Left ventricle myocardium inferior (tissue), 1 donor: ENCODE data around the gene GNAS. TPM values are rescaled to one million over a fixed set of nuclear protein-coding genes. Genes with fewer than 3 reads are reported as not detected.

ENCODE experiments used
- DNase-seq: peaks from one replicate; pipeline ENCODE4 v3.0.0-alpha.2; 2020
- H3K27ac ChIP-seq: fragments of 200-600 bp; replicated peaks from 2 replicates; pipeline ENCODE4 v1.8.0; 2021
- H3K27me3 ChIP-seq: fragments of 200-600 bp; 2 replicates; pipeline ENCODE4 v1.8.0; 2021; ENCODE audit warnings: low read depth
- H3K36me3 ChIP-seq: fragments of 200-600 bp; 2 replicates; pipeline ENCODE4 v1.8.0; 2021
- H3K4me1 ChIP-seq: fragments of 200-600 bp; 2 replicates; pipeline ENCODE4 v1.8.0; 2021
- H3K4me3 ChIP-seq: fragments of 200-600 bp; 2 replicates; pipeline ENCODE4 v1.8.0; 2021; ENCODE audit warnings: mild to moderate bottlenecking, moderate library complexity
- H3K9me3 ChIP-seq: fragments of 200-600 bp; replicated peaks from 2 replicates; pipeline ENCODE4 v1.8.0; 2021
- intact Hi-C: fragments of 100-400 bp; cut with micrococcal nuclease; formaldehyde crosslinking; loops from one replicate; pipeline ENCODE4 v1.11.0; 2022
- total RNA-seq: library from RNA; stranded (reverse); fragmentation: NEBNext Ultra II Directional; extraction: Animal tissue kit (Norgen Biotek cat#: 25700); gene quantifications from one replicate; pipeline ENCODE4 v1.2.1, GENCODE V29; 2021
- TF ChIP-seq, protein P1 (sequence below): fragments of 200-600 bp; IDR thresholded peaks from 2 replicates; pipeline ENCODE4 v1.8.0; 2021; ENCODE audit warnings: antibody characterized with exemption, mild to moderate bottlenecking, borderline replicate concordance
- donor health status: DM: no; HTN: yes; CAD: no; lungs with severe emphysema.

Gene GNAS
- total RNA-seq, 1 donor from 2014 or later: 1,444 TPM

DNA sequence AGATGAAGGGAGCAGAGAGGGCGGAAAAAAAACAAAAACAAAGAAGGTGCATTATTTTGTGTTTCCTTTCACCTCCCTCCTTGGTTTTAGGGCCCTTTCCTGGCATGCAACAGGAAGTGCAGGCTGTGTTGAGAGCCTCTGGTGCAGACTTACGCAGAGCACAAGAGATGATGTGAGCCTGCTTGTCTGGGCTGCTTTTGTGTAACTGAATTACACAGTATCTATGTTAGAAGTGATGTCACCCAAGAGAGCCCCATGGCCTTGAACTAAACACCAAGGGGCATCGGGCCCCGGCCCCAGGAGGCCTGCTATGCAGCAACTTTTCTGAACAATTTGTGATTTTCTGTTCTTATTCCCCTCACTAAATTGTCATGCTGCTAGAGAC is 25.5 kb downstream of the GNAS start:
- H3K4me1 ChIP-seq: no peaks in the 10 kb centered on the region
- H3K27ac ChIP-seq: no peak overlapping the region
- no peaks in the 10 kb centered on the region for H3K36me3 ChIP-seq
- H3K27me3 ChIP-seq: no peaks in the 10 kb centered on the region
- H3K9me3 ChIP-seq: no peaks in the 10 kb centered on the region
- H3K4me3 ChIP-seq: no peak overlapping the region
- intact Hi-C loops: loop anchor here (10.0 kb wide), 1 partner anchor 157 kb away; the partner anchor contains the start of gene ATP5F1E
- TF ChIP-seq, protein P1, sequence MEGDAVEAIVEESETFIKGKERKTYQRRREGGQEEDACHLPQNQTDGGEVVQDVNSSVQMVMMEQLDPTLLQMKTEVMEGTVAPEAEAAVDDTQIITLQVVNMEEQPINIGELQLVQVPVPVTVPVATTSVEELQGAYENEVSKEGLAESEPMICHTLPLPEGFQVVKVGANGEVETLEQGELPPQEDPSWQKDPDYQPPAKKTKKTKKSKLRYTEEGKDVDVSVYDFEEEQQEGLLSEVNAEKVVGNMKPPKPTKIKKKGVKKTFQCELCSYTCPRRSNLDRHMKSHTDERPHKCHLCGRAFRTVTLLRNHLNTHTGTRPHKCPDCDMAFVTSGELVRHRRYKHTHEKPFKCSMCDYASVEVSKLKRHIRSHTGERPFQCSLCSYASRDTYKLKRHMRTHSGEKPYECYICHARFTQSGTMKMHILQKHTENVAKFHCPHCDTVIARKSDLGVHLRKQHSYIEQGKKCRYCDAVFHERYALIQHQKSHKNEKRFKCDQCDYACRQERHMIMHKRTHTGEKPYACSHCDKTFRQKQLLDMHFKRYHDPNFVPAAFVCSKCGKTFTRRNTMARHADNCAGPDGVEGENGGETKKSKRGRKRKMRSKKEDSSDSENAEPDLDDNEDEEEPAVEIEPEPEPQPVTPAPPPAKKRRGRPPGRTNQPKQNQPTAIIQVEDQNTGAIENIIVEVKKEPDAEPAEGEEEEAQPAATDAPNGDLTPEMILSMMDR: no peak
- DNase-seq: no peak

DNA sequence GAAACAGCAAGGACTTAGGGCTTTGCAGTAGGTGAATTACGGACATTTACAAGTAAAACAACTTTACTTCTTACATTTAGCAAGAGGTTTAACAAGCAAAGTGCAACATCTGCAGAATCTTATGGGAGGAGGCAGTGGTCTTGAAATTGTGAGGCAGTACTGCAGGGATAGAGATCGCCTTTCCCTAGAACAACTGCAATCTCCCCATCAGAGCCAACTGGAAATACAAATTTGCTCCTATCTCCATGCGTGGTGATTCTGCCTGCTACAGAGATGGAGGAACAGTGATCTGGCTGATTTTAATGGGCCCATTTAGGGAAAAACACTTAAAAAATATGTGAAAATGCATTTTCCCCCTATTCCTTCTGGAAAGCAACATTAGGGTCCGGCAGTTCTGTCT is 25.9 kb downstream of the GNAS start:
- Histone ChIP-seq H3K9me3 (no peaks in the 10 kb centered on the region), H3K27me3 (no peaks in the 10 kb centered on the region), H3K36me3 (no peaks in the 10 kb centered on the region), H3K4me1 (no peaks in the 10 kb centered on the region), H3K27ac (no peak overlapping the region), H3K4me3 (no peak overlapping the region)
- no peak for DNase-seq
- intact Hi-C loops: loop anchor here (10.0 kb wide), 1 partner anchor 156 kb away; the partner anchor contains the start of gene ATP5F1E
- TF ChIP-seq, protein P1: no peak

DNA sequence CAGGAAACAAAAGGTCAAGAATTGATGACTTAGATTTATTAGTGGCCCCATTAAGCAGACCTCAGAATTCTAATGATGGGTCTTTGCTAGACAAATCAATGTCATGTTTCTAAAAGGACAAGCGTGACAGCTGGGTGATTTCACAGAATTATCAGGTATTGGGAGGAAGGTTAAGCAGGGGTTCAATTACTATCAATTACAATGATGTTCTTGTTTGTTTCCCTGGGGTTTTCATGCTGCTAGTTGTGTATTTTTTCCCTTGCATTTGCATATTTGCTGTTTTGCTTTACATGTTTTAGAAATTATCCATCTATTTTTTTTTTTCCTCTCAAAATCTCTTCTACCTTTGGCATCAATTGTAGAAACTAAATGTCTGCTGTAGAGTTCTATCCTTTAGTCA is 27.9 kb downstream of the GNAS start:
- H3K27ac ChIP-seq: no peak overlapping the region
- no peaks in the 10 kb centered on the region for H3K4me1 ChIP-seq
- H3K9me3 ChIP-seq: peaks cover 3% of the 10 kb centered on the region
- TF ChIP-seq, protein P1: no peak
- H3K36me3 ChIP-seq: no peaks in the 10 kb centered on the region
- intact Hi-C loops: no loop called here
- no peaks in the 10 kb centered on the region for H3K27me3 ChIP-seq
- DNase-seq: no peak
- no peak overlapping the region for H3K4me3 ChIP-seq

- Histone ChIP-seq H3K4me3 (no peak overlapping the region), H3K27ac (no peak overlapping the region), H3K27me3 (no peaks in the 10 kb centered on the region), H3K4me1 (no peaks in the 10 kb centered on the region), H3K36me3 (no peaks in the 10 kb centered on the region), H3K9me3 (peaks cover 6% of the 10 kb centered on the region)
- intact Hi-C loops: no loop called here
- TF ChIP-seq, protein P1: no peak
- no peak for DNase-seq
Observed at GRCh38 chr20:58880994-58881752, 28.7 kb downstream of the GNAS start.

DNA sequence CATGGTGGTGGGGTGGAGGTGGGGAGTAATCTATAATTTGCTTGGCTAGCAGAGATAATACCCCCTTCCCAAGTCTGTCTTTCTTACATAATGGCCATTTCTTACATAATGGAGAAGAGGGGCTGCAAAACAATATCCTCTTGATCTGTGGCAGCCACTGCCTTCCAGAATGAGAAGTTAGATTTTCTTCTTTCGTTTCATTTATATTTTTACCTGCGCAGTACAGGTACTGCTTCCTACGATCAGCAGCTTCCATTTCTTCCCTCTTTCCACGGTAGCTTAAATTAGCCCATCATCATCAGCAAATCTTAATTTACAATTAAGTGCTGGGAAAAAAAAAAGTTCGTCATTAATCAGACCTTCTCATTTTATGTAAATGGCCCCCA is 30.2 kb downstream of the GNAS start:
- Histone ChIP-seq H3K27me3 (no peaks in the 10 kb centered on the region), H3K27ac (no peak overlapping the region), H3K9me3 (peaks cover 6% of the 10 kb centered on the region), H3K4me1 (peaks cover under 1% of the 10 kb centered on the region), H3K36me3 (no peaks in the 10 kb centered on the region), H3K4me3 (no peak overlapping the region)
- no peak for DNase-seq
- TF ChIP-seq, protein P1: no peak
- intact Hi-C loops: no loop called here
